Spleen (tissue), 11 donors: ENCODE results near the gene FZD4. TPM values are rescaled to one million over a fixed set of nuclear protein-coding genes. Genes with fewer than 3 reads are reported as not detected.
A peak's percentile ranks its signal among the peaks of the same experiment; 100 is the strongest.
"Not testable (repeated sequence)": the region's sequence is repeated elsewhere in the genome, so short reads cannot be mapped to it uniquely, and the experiment has no call there.

Source experiments
- DNase-seq: peaks from one replicate; pipeline ENCODE4 v3.0.0-alpha.2; 2020
- H3K27ac ChIP-seq, 8 donors: fragments of 200-600 bp; sonication (generic) in 7 of 8; 1 replicate in 4 of 8; 2 replicates in 4 of 8; pipeline versions ENCODE4 v1.5.0 to v1.8.0; 2016 to 2021; ENCODE audit warnings: inconsistent platforms in 4 of 8, mild to moderate bottlenecking in 4 of 8, moderate library complexity in 1 of 8
- H3K27me3 ChIP-seq, 7 donors: fragments of 200-600 bp; sonication (generic) in 6 of 7; replicated peaks in 1 of 7; 1 replicate in 4 of 7; 2 replicates in 3 of 7; pipeline versions ENCODE4 v1.5.0 to v1.8.0; 2016 to 2021; ENCODE audit warnings: inconsistent platforms in 3 of 7, mild to moderate bottlenecking in 1 of 7
- H3K36me3 ChIP-seq, 6 donors: fragments of 200-600 bp; sonication (generic) in 5 of 6; 1 replicate in 4 of 6; 2 replicates in 2 of 6; pipeline versions ENCODE4 v1.5.0 to v1.8.0; 2016 to 2021; ENCODE audit warnings: inconsistent platforms in 2 of 6
- H3K4me1 ChIP-seq, 6 donors: fragments of 200-600 bp; sonication (generic) in 5 of 6; 1 replicate in 3 of 6; 2 replicates in 3 of 6; pipeline versions ENCODE4 v1.5.0 to v1.8.0; 2016 to 2021; ENCODE audit warnings: inconsistent platforms in 3 of 6
- H3K4me3 ChIP-seq, 8 donors: fragments of 200-600 bp; sonication (generic) in 7 of 8; 1 replicate in 4 of 8; 2 replicates in 4 of 8; pipeline versions ENCODE4 v1.5.0 to v1.8.0; 2016 to 2021; ENCODE audit warnings: inconsistent platforms in 4 of 8, mild to moderate bottlenecking in 4 of 8, moderate library complexity in 2 of 8
- H3K9me3 ChIP-seq, 8 donors: fragments of 200-600 bp; sonication (generic) in 7 of 8; 1 replicate in 4 of 8; 2 replicates in 4 of 8; pipeline versions ENCODE4 v1.5.0 to v1.8.0; 2016 to 2021; ENCODE audit warnings: inconsistent platforms in 4 of 8
- CTCF ChIP-seq, 11 experiments: fragments of 200-600 bp in 7 of 11; fragments of 450-650 bp in 4 of 11; sonication (generic) in 4 of 11; IDR thresholded peaks in 8 of 11; conservative IDR thresholded peaks in 3 of 11; 1 replicate in 7 of 11; 2 replicates in 4 of 11; pipeline versions ENCODE4 v1.4.0 to v1.8.0; 2016 to 2021; ENCODE audit warnings: antibody characterized with exemption in 11 of 11, inconsistent platforms in 4 of 11, mild to moderate bottlenecking in 1 of 11
- POLR2A ChIP-seq, 3 donors: fragments of 450-650 bp; IDR thresholded peaks; one replicate each; pipeline ENCODE4 v1.5.1; 2017; ENCODE audit warnings: antibody characterized with exemption in 3 of 3, mild to moderate bottlenecking in 1 of 3
- POLR2AphosphoS5 ChIP-seq, 3 donors: sonication (generic); formaldehyde crosslinking; IDR thresholded peaks; one replicate each; pipeline ENCODE4 v1.5.1; 2017; ENCODE audit warnings: antibody characterized with exemption in 3 of 3
- WGBS, 5 donors: extraction: QIAGEN DNeasy Blood & Tissue Kit in 3 of 5; methylation state at CpG; one replicate each; pipeline versions ENCODE4 v1.1.5 to v1.1.7; 2013 to 2018; 5-methylcytosine and 5-hydroxymethylcytosine counted together
- intact Hi-C: fragments of 100-400 bp; cut with DNase I; formaldehyde crosslinking; loops from one replicate; pipeline ENCODE4 v1.15.0; 2023; ENCODE audit warnings: low total_unique reads
- polyA plus RNA-seq, 3 donors: library from polyadenylated mRNA; stranded (reverse); fragments of 200-250 nt; gene quantifications; one replicate each; pipeline ENCODE4 v1.2.1, GENCODE V29; 2013
- total RNA-seq, 7 donors: library from RNA; depleted of rRNA in 3 of 7; stranded (reverse); fragments of >200 nt in 3 of 7; fragmentation: NEBNext Ultra II Directional in 4 of 7; extraction: Animal tissue kit (Norgen Biotek cat#: 25700) in 4 of 7; gene quantifications; one replicate each; pipeline versions ENCODE4 v1.1.0 to v1.2.1, GENCODE V29; 2016 to 2021
- donor health status: healthy with polysubstance abuse.
- donor health status: DM: no; HTN: no; CAD: no; lungs with moderate emphysema.
- donor health status: DM: no; HTN: no; CAD: no.
- donor health status: Bipolar disorder and iron deficiency.
- donor health status: healthy.
- donor health status: DM: no; HTN: no; CAD: no.
- donor health status: DM: yes; HTN: yes; CAD: no.

Gene FZD4
- total and polyA plus RNA-seq, 10 donors: 3.0 to 46.7 (median 21.7) TPM

- Histone ChIP-seq H3K9me3 (no peaks in the 10 kb centered on the region), H3K4me1 (peaks cover 3 to 55% (median 29%) of the 10 kb centered on the region in 6 donors), H3K36me3 (no peaks in the 10 kb centered on the region), H3K4me3 (no peak overlapping the region), H3K27me3 (no peaks in the 10 kb centered on the region), H3K27ac (peak overlapping the region; percentile 30 to 78 (median 71))
- WGBS, 5 donors: 47 to 68% (median 64%) methylated on average over 11 of the region's 11 CpGs
- DNase-seq: no peak
- intact Hi-C loops: no loop called here
- TF ChIP-seq CTCF (IDR thresholded peaks at IDR 0.05 in 8 of 11, conservative IDR thresholded peaks at IDR 0.05 in 3 of 11): no peak
- no peak for TF ChIP-seq POLR2A (IDR thresholded peaks at IDR 0.05)
- TF ChIP-seq POLR2AphosphoS5 (IDR thresholded peaks at IDR 0.05): no peak
These were observed 14.9 kb downstream of the FZD4 start for GRCh38 chr11:86940122-86940777.

GRCh38 chr11:86938900-86939880 lies 16.0 kb downstream of the FZD4 start:
- DNase-seq: no peak
- intact Hi-C loops: loop anchor here (5.0 kb wide), 1 partner anchor 483 kb away; no protein-coding TSS in a partner anchor
- 10 to 21% (median 13%) methylated on average over 4 of the region's 4 CpGs for WGBS, 5 donors
- Histone ChIP-seq H3K27ac (peak overlapping the region; percentile 30 to 78 (median 71)), H3K27me3 (no peaks in the 10 kb centered on the region), H3K36me3 (no peaks in the 10 kb centered on the region), H3K4me1 (peaks cover 3 to 55% (median 29%) of the 10 kb centered on the region in 6 donors), H3K9me3 (no peaks in the 10 kb centered on the region), H3K4me3 (no peak overlapping the region)
- peak; percentile 43 to 80 (median 71) for TF ChIP-seq CTCF (IDR thresholded peaks at IDR 0.05 in 8 of 11, conservative IDR thresholded peaks at IDR 0.05 in 3 of 11)
- no peak for TF ChIP-seq POLR2A (IDR thresholded peaks at IDR 0.05)

- intact Hi-C loops: loop anchor here (5.0 kb wide), 1 partner anchor 484 kb away; no protein-coding TSS in a partner anchor
- peak overlapping the region in 2 of 8 donors; percentile 13 to 28 for H3K27ac ChIP-seq
- no peak for DNase-seq
These were observed 16.8 kb downstream of the FZD4 start for GRCh38 chr11:86938203-86938899.

GRCh38 chr11:86937193-86937806 lies 17.9 kb downstream of the FZD4 start:
- peaks cover 3 to 62% (median 31%) of the 10 kb centered on the region in 6 donors for H3K4me1 ChIP-seq
- intact Hi-C loops: loop anchor here (5.0 kb wide), 1 partner anchor 485 kb away; no protein-coding TSS in a partner anchor
- not testable (repeated sequence) for H3K27ac ChIP-seq, H3K9me3 ChIP-seq, H3K4me3 ChIP-seq, H3K36me3 ChIP-seq, H3K27me3 ChIP-seq, DNase-seq
- WGBS, 5 donors: 73 to 86% (median 76%) methylated on average over 2 of the region's 2 CpGs

More at GRCh38 chr11:86938203-86938899, 16.8 kb downstream of the FZD4 start:
- no peaks in the 10 kb centered on the region for H3K27me3 ChIP-seq
- TF ChIP-seq CTCF (IDR thresholded peaks at IDR 0.05 in 8 of 11, conservative IDR thresholded peaks at IDR 0.05 in 3 of 11) (no peak), POLR2AphosphoS5 (IDR thresholded peaks at IDR 0.05) (no peak), POLR2A (IDR thresholded peaks at IDR 0.05) (no peak)
- 27 to 40% (median 36%) methylated on average over 6 of the region's 6 CpGs for WGBS, 5 donors
- H3K9me3 ChIP-seq: no peaks in the 10 kb centered on the region
- H3K4me1 ChIP-seq: peaks cover 3 to 58% (median 31%) of the 10 kb centered on the region in 6 donors
- H3K36me3 ChIP-seq: no peaks in the 10 kb centered on the region
- H3K4me3 ChIP-seq: no peak overlapping the region
